Stimulated activated CD8-positive, alpha-beta memory T cell treated with anti-CD3 and anti-CD28 coated beads, Interleukin-2, amount 100 ng/mL, for 1 hour (primary cell): Measurements from ENCODE around the gene AKNA.

Experiments
- DNase-seq, 2 donors: peaks; one replicate each; pipeline ENCODE4 v3.0.0-alpha.2; 2020; ENCODE audit warnings: low read depth in 2 of 2

The AKNA gene

GRCh38 chr9:114319147-114319546 is 68.6 kb downstream of the AKNA start:
- no peak for DNase-seq

DNA sequence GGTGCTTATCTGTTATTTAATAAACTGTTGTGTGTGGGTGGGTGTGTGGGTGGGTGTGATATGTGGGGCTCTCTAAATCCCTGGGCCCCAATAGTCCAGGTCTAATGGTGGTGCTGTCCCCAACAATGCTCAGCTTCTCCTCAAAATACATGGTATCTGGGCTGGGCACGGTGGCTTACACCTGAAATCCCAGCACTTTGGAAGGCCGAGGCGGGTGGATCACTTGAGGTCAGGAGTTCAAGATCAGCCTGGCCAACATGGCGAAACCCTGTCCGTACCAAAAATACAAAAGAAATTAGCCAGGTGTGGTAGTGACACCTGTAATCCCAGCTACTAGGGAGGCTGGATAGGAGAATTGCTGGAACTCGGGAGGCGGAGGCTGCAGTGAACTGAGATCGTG is 69.4 kb downstream of the AKNA start:
- no peak for DNase-seq

DNA sequence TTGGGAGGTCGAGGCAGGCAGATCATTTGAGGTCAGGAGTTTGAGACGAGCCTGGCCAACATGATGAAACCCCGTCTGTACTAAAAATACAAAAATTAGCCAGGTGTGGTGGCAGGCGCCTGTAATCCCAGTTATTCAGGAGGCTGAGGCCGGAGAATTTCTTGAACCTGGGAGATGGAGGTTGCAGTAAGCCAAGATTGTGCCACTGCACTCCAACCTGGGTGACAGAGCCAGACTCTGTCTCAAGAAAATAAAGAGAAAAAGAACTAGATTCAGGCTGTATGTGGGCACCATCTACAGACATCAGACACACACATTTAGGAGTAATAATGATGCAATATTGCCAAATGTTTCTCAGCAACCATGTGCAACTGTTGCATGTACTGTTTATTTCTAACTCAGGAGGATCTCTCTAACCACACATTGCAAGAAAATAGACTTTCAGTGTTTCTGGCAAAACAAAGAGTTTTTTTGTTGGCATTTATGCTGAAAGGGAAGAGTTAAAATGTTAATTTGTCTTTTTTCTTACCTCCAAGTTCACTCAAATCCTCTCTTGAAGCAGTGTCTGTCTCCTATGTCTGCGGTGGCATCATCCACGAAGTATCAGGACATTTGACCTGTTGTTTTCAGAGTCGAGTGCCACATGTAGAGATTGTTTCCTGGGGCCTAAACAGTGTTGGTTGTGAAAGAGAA is 70.0 kb downstream of the AKNA start:
- DNase-seq, result no peak

- no peak for DNase-seq
These were observed 71.1 kb downstream of the AKNA start for GRCh38 chr9:114316605-114317230.

DNA sequence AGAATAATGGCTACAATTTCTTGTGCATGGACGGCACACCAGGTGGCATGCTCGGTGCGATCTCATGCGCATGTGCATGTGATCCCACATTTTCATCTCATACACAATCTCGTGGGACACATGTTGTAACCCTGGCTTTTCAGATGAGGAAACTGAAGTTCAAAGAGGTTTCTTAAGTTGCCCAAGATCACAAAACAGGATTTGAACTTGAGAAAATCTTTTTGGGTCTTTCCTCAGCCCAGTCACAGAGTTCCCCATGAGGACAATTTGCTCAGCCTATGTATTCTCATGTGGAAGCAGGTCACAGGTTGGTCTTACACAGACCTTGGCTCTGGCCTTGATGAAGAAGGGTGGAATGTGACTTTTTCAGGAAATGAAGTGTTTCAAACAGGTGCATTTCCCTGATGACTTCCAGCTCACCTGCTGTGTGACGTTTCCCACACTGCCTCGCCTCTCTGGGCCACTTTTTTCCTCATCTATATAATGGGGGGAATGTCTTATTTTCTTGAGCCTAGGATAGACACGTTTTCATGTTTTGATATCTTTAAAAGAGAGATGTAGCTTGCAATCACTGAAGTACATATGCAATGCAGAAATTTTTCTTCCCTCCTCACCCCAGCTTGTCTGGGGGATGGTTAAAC is 71.9 kb downstream of the AKNA start:
- DNase-seq, result no peak

DNA sequence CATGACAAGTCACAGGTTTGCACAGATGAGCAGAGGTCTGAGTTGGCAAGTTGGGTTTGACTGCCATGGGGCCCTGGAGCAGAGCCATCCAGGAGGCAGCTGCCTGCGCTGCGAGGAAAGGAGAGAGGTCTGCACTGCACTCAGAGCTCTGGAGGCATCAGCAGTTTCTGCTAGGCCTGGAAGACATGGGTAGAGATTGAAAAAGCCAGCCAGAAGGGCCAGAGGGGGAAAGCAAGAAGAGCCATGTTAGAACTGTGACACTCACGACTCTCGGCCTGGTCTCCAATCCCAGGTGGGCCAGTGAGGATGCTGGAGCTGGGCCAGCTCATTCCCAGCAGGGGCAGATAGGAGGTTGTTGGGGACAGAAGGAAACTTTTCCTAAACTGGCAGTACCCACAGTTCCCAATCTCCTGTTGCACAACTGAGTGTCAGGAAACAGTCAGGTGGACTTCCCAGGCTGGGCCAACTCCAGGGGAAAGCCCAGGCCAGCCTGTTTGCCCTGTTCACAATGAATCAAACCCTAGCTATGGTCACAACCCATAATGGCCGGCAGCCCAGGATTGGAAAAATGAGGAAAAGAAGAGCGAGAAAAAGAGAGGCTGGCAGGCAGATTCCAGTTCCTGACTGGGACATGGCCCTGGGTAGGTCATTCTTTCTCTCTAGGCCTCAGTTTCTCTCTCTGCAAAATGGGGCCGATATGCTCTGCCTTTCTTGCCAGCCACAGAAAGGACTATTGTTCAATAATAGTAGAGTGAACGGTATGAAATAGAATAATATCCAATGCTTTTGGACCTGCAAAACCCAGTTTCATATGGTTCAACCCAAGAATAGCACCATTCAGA is 72.7 kb downstream of the AKNA start:
- no peak for DNase-seq

DNA sequence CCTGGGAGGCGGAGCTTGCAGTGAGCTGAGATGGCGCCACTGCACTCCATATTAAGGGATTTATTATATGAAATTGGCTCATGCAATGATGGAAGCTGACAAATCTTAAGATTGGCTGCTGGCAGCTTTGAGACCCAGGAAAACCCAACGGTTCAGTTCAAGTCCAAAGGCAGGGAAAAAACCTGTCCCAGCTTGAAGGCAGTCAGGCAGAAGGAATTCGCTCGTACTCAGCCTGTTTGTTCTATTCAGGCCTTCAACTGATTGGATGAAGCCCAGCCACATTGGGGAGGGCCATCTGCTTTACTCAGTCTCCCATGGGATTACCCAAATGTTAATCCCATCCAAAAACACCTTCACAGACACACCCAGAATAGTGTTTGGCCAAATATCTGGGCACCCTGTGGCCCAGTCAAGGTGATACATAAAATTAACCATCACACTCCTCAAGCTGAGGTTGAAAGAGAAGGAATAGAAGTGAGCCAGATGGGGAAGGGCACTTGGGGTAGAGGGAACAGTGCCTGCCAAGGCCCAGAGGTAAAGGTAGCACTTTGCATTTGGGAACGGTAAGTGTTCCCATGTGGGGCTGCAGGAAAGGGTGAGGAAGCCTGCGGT is 73.4 kb downstream of the AKNA start:
- DNase-seq, result no peak

DNA sequence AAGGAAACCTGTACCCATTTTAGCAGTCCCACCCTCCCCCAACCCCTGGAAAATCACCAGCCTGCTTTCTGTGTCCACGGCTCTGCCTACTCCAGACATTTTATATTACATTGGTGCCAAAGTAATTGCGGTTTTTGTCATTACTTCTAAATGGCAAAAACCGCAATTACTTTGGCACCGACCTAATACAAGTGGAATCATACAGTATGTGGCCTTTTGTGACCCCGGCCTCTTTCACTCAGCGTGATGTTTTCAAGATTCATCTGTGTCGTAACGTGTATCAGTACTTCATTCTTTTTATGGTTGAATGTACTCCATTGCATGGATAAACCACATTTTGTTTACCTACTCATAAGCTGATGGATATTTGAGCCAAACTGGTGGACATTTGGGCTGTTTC is 74.6 kb downstream of the AKNA start:
- DNase-seq, result no peak

DNA sequence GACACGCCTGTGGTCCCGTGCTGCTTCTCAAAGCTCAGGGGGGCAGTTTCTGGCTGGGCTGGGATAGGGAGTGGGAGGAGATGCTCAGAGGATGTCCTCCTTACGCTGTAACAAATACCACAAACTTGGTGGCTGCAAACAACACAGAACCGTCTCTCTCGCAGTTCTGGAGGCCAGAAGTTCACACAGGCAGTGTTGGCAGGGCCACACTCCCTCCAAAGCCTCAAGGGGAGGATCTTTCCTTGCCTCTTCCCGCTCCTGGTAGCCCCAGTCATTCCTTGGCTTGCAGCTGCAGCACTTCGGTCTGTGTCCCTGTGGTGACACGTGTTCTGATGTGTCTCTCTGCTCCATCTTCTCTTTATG is 75.3 kb downstream of the AKNA start:
- no peak for DNase-seq

DNA sequence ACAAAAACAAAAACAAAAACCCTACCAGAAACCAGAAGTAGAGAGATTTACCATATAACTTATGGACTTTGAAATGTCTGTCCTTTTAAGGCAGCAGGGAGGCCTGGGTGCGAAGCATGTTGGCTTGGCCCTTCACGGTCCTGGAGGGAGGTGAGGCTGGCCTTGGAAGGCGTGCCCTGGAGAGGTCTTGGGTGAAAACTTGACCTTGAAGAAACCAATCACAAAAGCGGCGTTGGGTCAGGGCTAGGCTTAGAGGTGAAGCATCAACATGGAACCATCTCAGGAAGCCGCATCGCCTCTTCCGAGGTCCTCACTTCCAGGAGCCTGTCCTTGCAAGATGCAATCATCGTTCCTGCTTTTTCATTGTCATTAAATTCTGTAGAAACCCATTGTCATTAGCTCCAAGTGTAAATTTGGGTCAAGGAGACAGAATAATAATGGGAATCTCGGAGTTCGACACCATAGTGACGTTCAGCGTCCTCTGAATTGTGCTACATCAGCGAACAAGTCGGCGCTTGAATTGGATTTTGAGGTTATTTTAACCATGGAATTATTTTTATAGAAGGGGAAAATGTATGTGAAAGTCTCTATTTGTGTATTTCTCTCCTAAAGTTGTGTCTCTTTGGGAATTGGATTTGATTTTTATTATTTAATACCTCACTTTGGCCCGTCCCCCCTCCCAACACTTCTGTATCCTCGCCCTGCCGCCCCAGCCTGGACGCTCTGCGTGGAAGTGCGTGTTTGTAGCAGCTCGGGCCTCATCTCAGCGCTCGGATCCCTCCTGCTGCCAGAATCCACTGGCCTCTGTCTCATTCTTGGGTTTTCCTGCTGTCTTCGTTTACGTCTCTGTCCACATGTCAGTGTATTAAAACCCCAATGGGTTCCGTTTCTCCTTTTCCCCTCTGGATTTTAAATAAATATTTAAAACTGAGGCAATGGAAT is 75.9 kb downstream of the AKNA start:
- DNase-seq, result no peak

DNA sequence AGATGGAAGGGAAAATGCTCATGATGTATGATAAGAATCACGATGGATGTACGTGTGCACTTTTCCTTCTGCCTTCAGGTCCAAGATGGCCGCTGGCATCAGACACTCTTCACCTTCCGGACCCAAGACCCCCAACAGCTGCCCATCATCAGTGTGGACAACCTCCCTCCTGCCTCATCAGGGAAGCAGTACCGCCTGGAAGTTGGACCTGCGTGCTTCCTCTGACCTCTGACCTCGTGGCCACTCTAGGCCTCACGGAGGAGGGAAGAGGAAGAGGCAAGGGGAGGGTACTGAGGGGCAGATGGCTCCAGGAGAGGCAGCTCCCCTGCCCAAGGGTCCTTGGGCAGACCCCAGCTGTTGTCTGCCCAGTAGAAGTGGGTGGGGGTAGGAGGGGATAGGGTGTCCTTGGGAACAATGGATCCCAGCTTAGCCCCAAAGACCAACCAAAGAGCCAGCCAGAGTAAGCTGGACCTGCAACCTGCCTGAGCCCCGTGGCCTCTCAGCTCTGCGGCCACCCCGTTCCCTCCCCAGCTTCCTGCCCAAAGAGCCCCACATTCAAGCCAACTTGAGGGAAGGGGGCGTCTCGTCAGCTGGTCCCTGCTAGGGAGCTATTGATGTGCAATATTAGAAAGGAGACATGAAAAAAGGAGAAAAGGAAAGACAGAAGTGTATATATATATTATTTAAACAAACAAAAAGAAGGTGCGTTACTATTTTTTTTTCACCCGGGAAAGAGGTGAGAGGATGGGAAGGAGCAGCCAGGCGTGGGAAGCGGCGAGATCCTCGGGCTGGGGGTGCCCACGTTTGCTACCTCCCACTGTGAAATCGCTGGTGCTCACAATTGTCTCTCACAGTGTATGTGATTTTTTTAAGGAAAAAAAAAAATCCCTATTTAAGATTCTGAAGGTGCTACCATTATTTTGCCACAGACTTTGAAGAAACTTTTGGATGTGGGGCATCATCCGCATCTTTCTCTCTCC is 77.0 kb downstream of the AKNA start:
- DNase-seq, result no peak

GRCh38 chr9:114309096-114309495 is 78.7 kb downstream of the AKNA start:
- no peak for DNase-seq

- DNase-seq, result no peak
These were observed 79.3 kb downstream of the AKNA start for GRCh38 chr9:114308361-114308950.

DNA sequence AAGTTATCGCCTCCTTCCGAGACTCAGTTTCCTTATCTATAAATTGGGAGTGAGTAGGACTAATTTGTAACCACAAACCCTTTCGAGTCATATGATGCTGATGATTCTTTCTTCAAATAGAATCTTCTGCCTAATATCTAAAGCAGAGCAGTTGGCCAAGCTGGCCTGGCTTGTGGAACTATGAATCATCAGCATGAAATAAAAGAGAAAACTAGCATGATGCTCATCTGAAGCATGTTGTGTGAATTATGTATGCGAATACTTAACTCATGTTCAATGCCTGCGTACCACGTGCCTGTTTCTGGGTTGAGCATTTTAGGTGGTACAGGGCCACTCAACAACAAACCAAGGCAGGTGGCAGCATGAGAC is 79.9 kb downstream of the AKNA start:
- no peak for DNase-seq

GRCh38 chr9:114304416-114305188 is 83.2 kb downstream of the AKNA start:
- DNase-seq, result no peak

GRCh38 chr9:114303977-114304376 is 83.8 kb downstream of the AKNA start:
- DNase-seq, result no peak

DNA sequence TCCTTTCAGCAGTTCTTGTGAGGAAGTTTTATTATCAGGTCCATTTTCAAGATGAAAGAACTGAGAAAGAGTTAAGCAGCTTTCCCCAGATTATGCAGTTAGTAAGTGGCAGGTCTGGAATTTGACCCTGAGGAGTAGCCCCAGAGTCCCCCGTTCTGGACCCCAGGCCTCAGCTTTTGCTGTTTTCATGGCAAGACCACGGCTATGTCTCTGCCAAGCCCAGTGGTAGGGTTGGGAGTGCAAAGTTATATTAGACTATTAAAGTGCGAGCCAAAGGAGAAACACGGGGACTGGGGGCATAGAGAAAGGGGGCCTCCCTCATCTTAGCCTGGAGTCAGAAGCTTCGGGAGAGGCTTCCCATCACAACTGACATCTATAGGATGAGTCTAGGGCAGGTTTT is 84.2 kb downstream of the AKNA start:
- DNase-seq, result no peak

DNA sequence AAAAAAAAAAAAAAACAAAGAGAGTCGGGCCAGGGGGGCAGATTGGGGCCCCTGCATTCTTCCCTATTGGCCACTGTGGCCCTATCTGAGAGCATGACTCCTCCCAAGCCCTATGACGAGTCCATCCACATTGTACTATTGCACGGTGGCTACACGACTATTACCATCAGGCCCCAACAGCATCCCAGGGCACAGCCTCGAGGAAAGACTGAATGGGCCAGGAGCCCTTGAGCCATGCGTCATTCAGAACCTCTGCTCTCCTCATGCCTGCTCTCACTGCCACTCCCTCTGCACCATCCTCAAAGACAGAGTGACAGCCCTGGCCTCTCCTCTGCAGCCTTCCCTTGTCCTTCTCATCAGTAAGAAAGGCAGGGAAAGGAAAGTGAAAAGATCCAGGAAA is 85.1 kb downstream of the AKNA start:
- no peak for DNase-seq
